ENCODE measurements around the gene AHSP.
A peak's percentile ranks its signal among the peaks of the same experiment; 100 is the strongest.
"Not testable (repeated sequence)": the region's sequence is repeated elsewhere in the genome, so short reads cannot be mapped to it uniquely, and the experiment has no call there.

AHSP gene

GRCh38 chr16:31530405-31530804, 2.7 kb downstream of the AHSP start:
- Histone ChIP-seq H3K9me3 (ENCODE audit: control insufficient read depth, insufficient read depth, low read length) (no peaks in the 10 kb centered on the region), H3K9ac (ENCODE audit: low read depth, low read length) (no peak overlapping the region), H3K36me3 (ENCODE audit: insufficient read depth, low read length) (no peaks in the 10 kb centered on the region), H3K4me1 (ENCODE audit: insufficient read depth, low read length) (peaks cover 9% of the 10 kb centered on the region)

- H3K9me3 ChIP-seq (ENCODE audit: control insufficient read depth, insufficient read depth, low read length), result no peaks in the 10 kb centered on the region
- H3K4me1 ChIP-seq (ENCODE audit: insufficient read depth, low read length), result peaks cover 9% of the 10 kb centered on the region
- H3K36me3 ChIP-seq (ENCODE audit: insufficient read depth, low read length), result no peaks in the 10 kb centered on the region
- no peak overlapping the region for H3K9ac ChIP-seq (ENCODE audit: low read depth, low read length)
Measured at GRCh38 chr16:31531096-31531495, 3.4 kb downstream of the AHSP start.

- Histone ChIP-seq H3K4me1 (ENCODE audit: insufficient read depth, low read length) (peaks cover 9% of the 10 kb centered on the region), H3K9ac (ENCODE audit: low read depth, low read length) (no peak overlapping the region), H3K36me3 (ENCODE audit: insufficient read depth, low read length) (no peaks in the 10 kb centered on the region), H3K9me3 (ENCODE audit: control insufficient read depth, insufficient read depth, low read length) (no peaks in the 10 kb centered on the region)
Measured at GRCh38 chr16:31532120-31532519, 4.4 kb downstream of the AHSP start.

- H3K9ac ChIP-seq (ENCODE audit: low read depth, low read length), result no peak overlapping the region
- 0 out of 2 replicates have a peak, but pooled peaks cover 4% of the 10 kb centered on the region for H3K4me1 ChIP-seq (ENCODE audit: insufficient read depth, low read length)
- H3K36me3 ChIP-seq (ENCODE audit: insufficient read depth, low read length), result no peaks in the 10 kb centered on the region
- H3K9me3 ChIP-seq (ENCODE audit: control insufficient read depth, insufficient read depth, low read length), result no peaks in the 10 kb centered on the region
Measured at GRCh38 chr16:31532896-31533295, 5.2 kb downstream of the AHSP start.

GRCh38 chr16:31535737-31536136, 8.0 kb downstream of the AHSP start:
- Histone ChIP-seq H3K4me1 (ENCODE audit: insufficient read depth, low read length) (no peaks in the 10 kb centered on the region), H3K36me3 (ENCODE audit: insufficient read depth, low read length) (no peaks in the 10 kb centered on the region), H3K9ac (ENCODE audit: low read depth, low read length) (no peak overlapping the region), H3K9me3 (ENCODE audit: control insufficient read depth, insufficient read depth, low read length) (no peaks in the 10 kb centered on the region; the same call in 1 of the 2 replicates)

- H3K4me1 ChIP-seq (ENCODE audit: insufficient read depth, low read length), result no peaks in the 10 kb centered on the region
- peak overlapping the region; percentile 50; the same call in 1 of the 2 replicates for H3K9ac ChIP-seq (ENCODE audit: low read depth, low read length)
- no peaks in the 10 kb centered on the region; the same call in 1 of the 2 replicates for H3K9me3 ChIP-seq (ENCODE audit: control insufficient read depth, insufficient read depth, low read length)
- no peaks in the 10 kb centered on the region for H3K36me3 ChIP-seq (ENCODE audit: insufficient read depth, low read length)
Measured at GRCh38 chr16:31536804-31537361, 9.2 kb downstream of the AHSP start.

GRCh38 chr16:31537362-31538242, 9.9 kb downstream of the AHSP start:
- H3K9ac ChIP-seq (ENCODE audit: low read depth, low read length), result peak overlapping the region; percentile 50; the same call in 1 of the 2 replicates
- H3K4me1 ChIP-seq (ENCODE audit: insufficient read depth, low read length), result no peaks in the 10 kb centered on the region
- H3K36me3 ChIP-seq (ENCODE audit: insufficient read depth, low read length), result no peaks in the 10 kb centered on the region
- no peaks in the 10 kb centered on the region; the same call in 1 of the 2 replicates for H3K9me3 ChIP-seq (ENCODE audit: control insufficient read depth, insufficient read depth, low read length)

GRCh38 chr16:31538243-31538598, 10.5 kb downstream of the AHSP start:
- H3K36me3 ChIP-seq (ENCODE audit: insufficient read depth, low read length); H3K4me1 ChIP-seq (ENCODE audit: insufficient read depth, low read length); H3K9me3 ChIP-seq (ENCODE audit: control insufficient read depth, insufficient read depth, low read length); H3K9ac ChIP-seq (ENCODE audit: low read depth, low read length): not testable (repeated sequence)

GRCh38 chr16:31539762-31540161, 12.1 kb downstream of the AHSP start:
- not testable (repeated sequence) for H3K9ac ChIP-seq (ENCODE audit: low read depth, low read length); H3K4me1 ChIP-seq (ENCODE audit: insufficient read depth, low read length); H3K9me3 ChIP-seq (ENCODE audit: control insufficient read depth, insufficient read depth, low read length); H3K36me3 ChIP-seq (ENCODE audit: insufficient read depth, low read length)

GRCh38 chr16:31542763-31543162, 15.1 kb downstream of the AHSP start:
- Histone ChIP-seq H3K36me3 (ENCODE audit: insufficient read depth, low read length) (no peaks in the 10 kb centered on the region), H3K9ac (ENCODE audit: low read depth, low read length) (no peak overlapping the region), H3K4me1 (ENCODE audit: insufficient read depth, low read length) (no peaks in the 10 kb centered on the region), H3K9me3 (ENCODE audit: control insufficient read depth, insufficient read depth, low read length) (no peaks in the 10 kb centered on the region; the same call in 1 of the 2 replicates)

- H3K9ac ChIP-seq (ENCODE audit: low read depth, low read length), result no peak overlapping the region
- H3K36me3 ChIP-seq (ENCODE audit: insufficient read depth, low read length), result no peaks in the 10 kb centered on the region
- no peaks in the 10 kb centered on the region for H3K9me3 ChIP-seq (ENCODE audit: control insufficient read depth, insufficient read depth, low read length)
- no peaks in the 10 kb centered on the region for H3K4me1 ChIP-seq (ENCODE audit: insufficient read depth, low read length)
Measured at GRCh38 chr16:31561426-31562233, 33.9 kb downstream of the AHSP start.

- no peaks in the 10 kb centered on the region for H3K9me3 ChIP-seq (ENCODE audit: control insufficient read depth, insufficient read depth, low read length)
- no peaks in the 10 kb centered on the region for H3K36me3 ChIP-seq (ENCODE audit: insufficient read depth, low read length)
- H3K4me1 ChIP-seq (ENCODE audit: insufficient read depth, low read length), result no peaks in the 10 kb centered on the region
- H3K9ac ChIP-seq (ENCODE audit: low read depth, low read length), result peak overlapping the region; percentile 52; the same call in 1 of the 2 replicates
Measured at GRCh38 chr16:31568577-31569359, 41.1 kb downstream of the AHSP start.

- peak overlapping the region; percentile 52; the same call in 1 of the 2 replicates for H3K9ac ChIP-seq (ENCODE audit: low read depth, low read length)
Measured at GRCh38 chr16:31569360-31569717, 41.6 kb downstream of the AHSP start.

GRCh38 chr16:31572821-31573220, 45.1 kb downstream of the AHSP start:
- H3K36me3 ChIP-seq (ENCODE audit: insufficient read depth, low read length), result no peaks in the 10 kb centered on the region
- no peak overlapping the region for H3K9ac ChIP-seq (ENCODE audit: low read depth, low read length)
- no peaks in the 10 kb centered on the region for H3K9me3 ChIP-seq (ENCODE audit: control insufficient read depth, insufficient read depth, low read length)
- no peaks in the 10 kb centered on the region for H3K4me1 ChIP-seq (ENCODE audit: insufficient read depth, low read length)

More at GRCh38 chr16:31569360-31569717, 41.6 kb downstream of the AHSP start:
- H3K36me3 ChIP-seq (ENCODE audit: insufficient read depth, low read length), result no peaks in the 10 kb centered on the region
- no peaks in the 10 kb centered on the region for H3K4me1 ChIP-seq (ENCODE audit: insufficient read depth, low read length)
- H3K9me3 ChIP-seq (ENCODE audit: control insufficient read depth, insufficient read depth, low read length), result no peaks in the 10 kb centered on the region

Measured in ES-I3 (cell line).